Mucosa of rectum (tissue), 2 donors: ENCODE results near the gene HES3.

Source experiments
- H3K27ac ChIP-seq, 2 donors: one replicate each; pipeline ENCODE4 v1.7.0; 2013; ENCODE audit warnings: inconsistent platforms in 2 of 2, low read depth in 2 of 2, low read length in 2 of 2
- H3K27me3 ChIP-seq, 2 donors: one replicate each; pipeline ENCODE4 v1.7.0; 2013; ENCODE audit warnings: low read length in 2 of 2; ENCODE audit not compliant: control insufficient read depth in 2 of 2, insufficient read depth in 2 of 2
- H3K36me3 ChIP-seq, 2 donors: one replicate each; pipeline ENCODE4 v1.7.0; 2013; ENCODE audit warnings: low read length in 2 of 2; ENCODE audit not compliant: control insufficient read depth in 2 of 2, insufficient read depth in 2 of 2
- H3K4me1 ChIP-seq, 2 donors: one replicate each; pipeline ENCODE4 v1.7.0; 2013; ENCODE audit warnings: low read length in 2 of 2, mild to moderate bottlenecking in 1 of 2; ENCODE audit not compliant: control insufficient read depth in 2 of 2, insufficient read depth in 2 of 2
- H3K4me3 ChIP-seq, 2 donors: one replicate each; pipeline ENCODE4 v1.7.0; 2013; ENCODE audit warnings: low read length in 2 of 2
- H3K9ac ChIP-seq, 2 donors: one replicate each; pipeline ENCODE4 v1.7.0; 2013; ENCODE audit warnings: low read length in 2 of 2, low read depth in 1 of 2, mild to moderate bottlenecking in 1 of 2
- H3K9me3 ChIP-seq, 2 donors: one replicate each; pipeline ENCODE4 v1.7.0; 2013; ENCODE audit warnings: low read length in 2 of 2; ENCODE audit not compliant: control insufficient read depth in 2 of 2
- donor health status: healthy.
- donor health status: Normal muscosa, but diverticular disease.

HES3 gene

GRCh38 chr1:6287029-6287428, 43.0 kb downstream of the HES3 start:
- Histone ChIP-seq H3K4me3 (no peak overlapping the region), H3K9ac (no peak overlapping the region), H3K4me1 (peaks cover 5 to 12% of the 10 kb centered on the region in 2 donors), H3K27ac (no peak overlapping the region), H3K36me3 (peaks cover 2% of the 10 kb centered on the region in 2 donors), H3K9me3 (no peaks in the 10 kb centered on the region), H3K27me3 (no peaks in the 10 kb centered on the region)

- no peaks in the 10 kb centered on the region for H3K9me3 ChIP-seq
- peaks cover 2% of the 10 kb centered on the region in 2 donors for H3K36me3 ChIP-seq
- H3K27me3 ChIP-seq, result no peaks in the 10 kb centered on the region
- H3K4me3 ChIP-seq, result no peak overlapping the region
- H3K27ac ChIP-seq, result no peak overlapping the region
- no peak overlapping the region for H3K9ac ChIP-seq
- H3K4me1 ChIP-seq, result peaks cover 2 to 8% of the 10 kb centered on the region in 2 donors
Observed at GRCh38 chr1:6287431-6287886, 43.5 kb downstream of the HES3 start.

DNA sequence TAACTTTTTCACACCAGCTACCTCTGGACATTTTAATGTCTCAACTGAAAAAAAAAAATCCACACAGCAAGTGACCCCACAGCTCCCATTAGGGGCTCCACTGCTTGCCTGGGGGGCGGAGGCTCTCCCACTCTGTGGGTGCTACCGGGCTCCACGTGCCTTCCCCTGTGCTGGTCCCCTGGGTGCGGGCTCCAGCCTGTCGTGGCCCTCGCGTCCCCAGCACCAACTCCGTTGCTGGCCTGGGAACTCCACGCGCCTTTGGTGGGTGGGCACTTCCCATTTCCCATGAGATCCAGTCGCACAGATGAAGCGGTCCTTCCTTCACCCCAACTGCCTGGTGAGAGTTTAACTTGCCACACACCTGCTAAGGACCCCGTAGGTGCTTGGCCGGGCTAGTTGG, 44.0 kb downstream of the HES3 start:
- H3K27ac ChIP-seq, result peak overlapping the region in 1 of 2 donors; percentile 20

DNA sequence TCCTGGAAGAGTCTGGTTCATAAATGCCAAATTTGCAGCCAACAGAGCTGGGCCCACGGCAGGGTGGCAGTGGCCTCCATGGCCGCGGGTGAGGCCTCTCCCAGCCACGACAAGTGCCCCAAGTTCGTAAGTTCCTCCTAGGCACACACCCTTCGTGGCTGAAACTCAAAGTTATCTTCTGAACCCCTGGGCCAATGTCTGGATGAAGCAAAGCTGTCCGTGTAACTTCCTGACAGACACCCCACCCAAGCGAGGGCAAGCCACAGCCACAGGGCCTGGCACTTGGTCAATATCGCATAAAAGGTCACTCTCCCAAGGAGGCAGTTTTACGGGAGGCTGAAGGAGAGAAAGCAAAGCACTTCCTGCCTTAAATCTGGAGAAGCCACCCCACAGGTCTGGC, 44.7 kb downstream of the HES3 start:
- peak overlapping the region in 1 of 2 donors; percentile 20 for H3K27ac ChIP-seq
- H3K9me3 ChIP-seq, result no peaks in the 10 kb centered on the region
- H3K9ac ChIP-seq, result no peak overlapping the region
- no peak overlapping the region for H3K4me3 ChIP-seq
- H3K4me1 ChIP-seq, result peaks cover 2 to 3% of the 10 kb centered on the region in 2 donors
- H3K27me3 ChIP-seq, result no peaks in the 10 kb centered on the region
- H3K36me3 ChIP-seq, result peaks cover 4 to 7% of the 10 kb centered on the region in 2 donors

More for the DNA sequence above, 44.0 kb downstream of the HES3 start:
- Histone ChIP-seq H3K9ac (no peak overlapping the region), H3K9me3 (no peaks in the 10 kb centered on the region), H3K36me3 (peaks cover 2% of the 10 kb centered on the region in 2 donors), H3K4me1 (peaks cover 2 to 3% of the 10 kb centered on the region in 2 donors), H3K4me3 (no peak overlapping the region), H3K27me3 (no peaks in the 10 kb centered on the region)

- H3K27ac ChIP-seq, result no peak overlapping the region
- no peak overlapping the region for H3K4me3 ChIP-seq
- no peak overlapping the region for H3K9ac ChIP-seq
- peaks cover 2 to 3% of the 10 kb centered on the region in 2 donors for H3K4me1 ChIP-seq
- H3K27me3 ChIP-seq, result no peaks in the 10 kb centered on the region
- H3K36me3 ChIP-seq, result peaks cover 13% of the 10 kb centered on the region in 2 donors
- H3K9me3 ChIP-seq, result no peaks in the 10 kb centered on the region
Observed at GRCh38 chr1:6292102-6292501, 48.1 kb downstream of the HES3 start.

DNA sequence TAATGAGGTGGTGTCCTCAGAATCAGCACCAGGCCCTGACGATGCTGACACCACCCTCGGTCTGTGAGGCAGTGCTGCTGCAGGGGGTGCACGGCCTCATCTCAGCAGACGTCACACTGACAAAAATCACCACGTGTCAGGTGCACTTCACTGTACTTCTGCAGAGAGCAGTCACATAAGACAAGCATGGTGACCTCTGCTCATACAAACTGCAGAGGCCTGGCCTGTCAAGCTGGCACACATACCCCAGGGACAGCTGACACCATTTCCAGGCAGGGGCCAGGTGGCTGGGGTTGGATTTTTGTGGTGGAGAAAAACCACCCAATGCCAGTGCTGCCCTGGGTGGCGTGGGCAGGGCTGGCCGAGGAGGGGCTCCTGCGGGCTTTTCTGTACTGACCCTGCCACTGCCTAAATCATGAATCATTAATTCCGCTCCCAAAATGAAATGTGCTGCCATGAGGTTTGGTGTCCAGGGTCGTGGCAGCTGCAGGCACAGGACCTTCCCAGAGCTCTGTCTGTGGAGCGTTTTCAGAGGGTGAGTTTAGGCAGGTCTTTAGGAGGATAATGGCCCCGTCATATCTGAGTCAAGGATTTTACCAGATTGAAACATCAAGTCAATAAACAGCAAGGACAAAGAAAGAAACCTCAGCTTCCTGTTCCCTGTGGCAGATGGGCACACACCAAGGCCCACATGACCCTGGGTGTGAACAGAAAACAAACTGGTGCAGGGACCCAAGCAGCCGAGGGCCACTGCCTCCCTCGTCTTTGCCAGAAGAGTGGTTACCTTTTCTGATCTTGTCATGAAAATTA, 50.3 kb downstream of the HES3 start:
- no peak overlapping the region for H3K9ac ChIP-seq
- H3K4me3 ChIP-seq, result no peak overlapping the region
- H3K4me1 ChIP-seq, result peaks cover 0 to 1% of the 10 kb centered on the region in 2 donors
- H3K27me3 ChIP-seq, result no peaks in the 10 kb centered on the region
- H3K27ac ChIP-seq, result peak overlapping the region in 1 of 2 donors; percentile 55
- H3K36me3 ChIP-seq, result peaks cover 13 to 14% of the 10 kb centered on the region in 2 donors
- H3K9me3 ChIP-seq, result no peaks in the 10 kb centered on the region

GRCh38 chr1:6294890-6295556, 51.0 kb downstream of the HES3 start:
- H3K27ac ChIP-seq, result peak overlapping the region in 1 of 2 donors; percentile 34

More at GRCh38 chr1:6294890-6295556, 51.0 kb downstream of the HES3 start:
- no peaks in the 10 kb centered on the region for H3K9me3 ChIP-seq
- peaks cover 3 to 9% of the 10 kb centered on the region in 2 donors for H3K4me1 ChIP-seq
- no peak overlapping the region for H3K9ac ChIP-seq
- H3K27me3 ChIP-seq, result no peaks in the 10 kb centered on the region
- H3K4me3 ChIP-seq, result no peak overlapping the region
- H3K36me3 ChIP-seq, result peaks cover 13 to 15% of the 10 kb centered on the region in 2 donors
